Myocyte (in vitro differentiated cells): Measurements from ENCODE around the gene HSD11B1. TPM values are rescaled to one million over a fixed set of nuclear protein-coding genes. Genes with fewer than 3 reads are reported as not detected.

ENCODE experiments used
- DNase-seq: peaks from one replicate; pipeline ENCODE4 v3.0.0-alpha.2; 2012; ENCODE audit warnings: low read depth
- total RNA-seq: library from RNA; depleted of rRNA; stranded (reverse); fragments of >200 nt; gene quantifications from 2 replicates; pipeline ENCODE4 v1.2.3, GENCODE V29; 2014

HSD11B1 gene
- total RNA-seq, 1 donor from 2014 or later: 2.0 TPM

GRCh38 chr1:209723756-209724693, 19.4 kb downstream of the HSD11B1 start:
- DNase-seq: peak; percentile 23

DNA sequence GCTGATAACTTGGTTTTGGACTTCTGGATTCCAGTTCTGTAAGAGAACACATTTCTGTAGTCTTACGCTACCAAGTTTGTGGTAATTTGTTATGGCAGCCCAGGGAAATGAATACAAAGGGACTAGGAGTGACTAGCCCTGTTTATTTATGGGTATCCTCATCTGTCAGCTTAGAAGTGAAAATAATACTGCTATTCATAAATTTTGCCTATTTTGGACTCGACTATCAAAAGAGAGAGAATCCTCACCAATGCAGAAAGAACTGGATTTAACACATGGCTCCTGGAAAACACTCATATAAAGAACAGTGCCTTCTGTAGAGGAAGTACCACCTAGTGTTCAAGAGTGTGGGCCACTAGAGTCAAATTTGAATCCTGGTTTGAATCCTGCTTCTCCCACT, 22.6 kb downstream of the HSD11B1 start:
- DNase-seq: no peak

DNA sequence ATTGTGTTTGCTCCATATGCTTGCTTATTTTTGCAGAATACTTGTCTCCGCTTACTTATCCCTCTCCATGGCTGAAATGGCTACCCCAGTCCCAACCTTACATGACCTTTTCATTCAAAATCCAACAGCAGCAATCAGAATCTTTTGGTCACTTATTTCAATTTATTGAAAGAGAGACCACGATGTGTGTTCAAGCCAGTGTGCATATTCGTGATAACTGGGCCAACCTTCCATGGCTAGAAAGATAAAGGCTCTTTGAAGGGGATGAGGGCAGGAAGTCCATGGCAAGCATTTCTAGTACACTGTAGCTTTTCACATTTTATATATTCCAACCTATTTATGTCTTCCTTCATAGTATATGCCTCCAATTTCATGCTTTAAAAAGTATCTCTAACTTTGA, 23.1 kb downstream of the HSD11B1 start:
- DNase-seq: no peak

GRCh38 chr1:209728466-209728865, 23.8 kb downstream of the HSD11B1 start:
- no peak for DNase-seq

- no peak for DNase-seq
These were observed 24.8 kb downstream of the HSD11B1 start for GRCh38 chr1:209729436-209729835.

DNA sequence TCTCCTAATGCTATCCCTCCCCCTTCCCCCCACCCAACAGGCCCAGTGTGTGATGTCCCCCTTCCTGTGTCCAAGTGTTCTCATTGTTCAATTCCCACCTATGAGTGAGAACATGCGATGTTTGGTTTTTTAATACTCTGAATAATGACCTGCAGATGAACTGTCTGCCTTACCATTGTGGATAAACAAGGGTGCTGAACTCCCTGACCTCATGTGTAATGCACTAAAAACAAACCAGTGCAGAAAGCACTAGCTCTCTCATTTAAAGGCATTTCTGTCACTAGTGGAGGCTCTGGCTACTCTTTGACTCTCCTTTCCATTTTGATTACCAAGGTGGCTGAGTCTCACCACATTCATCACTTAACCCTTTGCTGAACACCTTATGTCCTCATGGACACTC, 28.1 kb downstream of the HSD11B1 start:
- DNase-seq: no peak

DNA sequence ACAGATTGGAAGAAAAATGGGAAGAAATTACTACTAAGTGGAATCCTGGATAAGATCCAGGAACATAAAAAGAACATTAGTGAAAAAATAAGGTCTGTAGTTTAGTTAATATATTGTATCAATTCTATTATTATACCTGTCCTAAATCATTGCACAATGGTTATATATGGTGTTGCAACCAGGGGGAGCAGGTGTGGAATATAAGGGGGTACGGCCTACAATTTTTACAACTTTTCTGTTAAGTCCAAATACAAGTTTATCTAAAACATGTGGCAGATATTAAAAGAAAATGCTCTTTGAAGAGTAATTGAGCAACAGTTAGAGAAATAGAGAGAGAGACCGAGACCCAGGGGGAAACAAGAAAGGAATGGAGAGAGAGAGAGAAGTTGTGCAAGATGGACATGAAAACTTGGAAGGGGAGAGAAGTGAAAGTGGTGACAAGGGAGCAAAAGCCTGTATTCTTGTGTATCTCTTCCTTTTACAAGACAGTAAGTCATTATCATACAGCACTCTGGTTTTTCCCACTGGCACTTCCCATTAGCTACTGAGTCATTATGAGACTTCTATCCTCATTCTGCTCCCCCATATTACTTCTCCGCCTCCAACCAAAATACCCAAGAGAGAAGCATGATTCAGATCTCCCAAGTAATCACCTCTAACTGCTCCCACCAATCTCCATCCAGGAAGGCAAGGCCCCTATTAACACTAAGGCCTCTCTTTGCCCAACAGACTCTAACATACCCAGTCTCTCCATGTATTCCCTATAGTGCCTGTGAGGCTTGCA, 29.0 kb downstream of the HSD11B1 start:
- no peak for DNase-seq

DNA sequence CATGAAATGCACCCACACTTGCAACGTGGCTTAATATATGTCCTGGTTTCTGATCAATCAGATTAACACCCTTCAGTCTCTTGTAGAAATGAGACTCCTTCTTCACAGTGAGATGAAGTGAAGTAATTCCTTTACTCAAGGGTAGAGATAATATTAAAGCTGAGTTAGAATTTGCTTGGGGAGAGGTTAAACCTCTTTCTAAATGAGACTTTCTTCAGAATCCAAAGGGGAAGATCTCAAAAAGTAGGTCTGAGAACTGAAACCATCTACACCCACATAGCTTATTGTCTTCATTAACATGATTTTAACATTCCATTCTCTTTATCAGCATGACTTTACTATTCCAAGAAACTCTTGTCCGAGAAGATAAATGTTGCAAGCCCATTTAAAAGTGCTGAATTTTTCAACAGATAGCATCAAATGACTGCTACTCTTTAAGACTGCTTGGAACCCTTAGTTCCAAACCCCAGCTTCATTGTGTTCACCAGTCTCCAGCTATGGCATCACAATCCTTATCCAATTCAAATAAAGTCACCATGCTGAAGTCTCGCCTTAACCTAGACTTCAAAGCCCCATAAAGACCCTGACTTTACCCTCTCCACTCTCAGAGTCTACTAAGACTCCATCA, 32.0 kb downstream of the HSD11B1 start:
- DNase-seq: no peak

DNA sequence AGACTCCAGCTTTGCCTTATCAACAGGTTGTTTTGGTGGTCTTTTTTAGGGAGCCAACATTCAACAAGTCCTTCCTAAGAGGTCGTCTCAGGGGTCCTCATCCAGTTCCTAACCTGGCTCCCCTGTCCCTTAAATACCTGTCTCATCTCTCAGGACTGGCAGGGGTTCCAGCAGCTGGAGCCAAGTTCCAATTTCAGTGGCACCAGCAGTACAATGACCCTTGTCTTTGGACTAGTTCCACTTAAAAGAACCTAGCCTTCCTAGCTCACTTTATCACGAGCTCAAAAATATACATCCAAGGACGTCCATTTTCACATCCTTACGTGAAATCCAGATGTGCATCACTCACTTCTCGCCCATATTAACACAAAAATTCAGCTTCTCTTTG, 32.5 kb downstream of the HSD11B1 start:
- no peak for DNase-seq

- DNase-seq: no peak
These were observed 33.6 kb downstream of the HSD11B1 start for GRCh38 chr1:209738270-209738669.

DNA sequence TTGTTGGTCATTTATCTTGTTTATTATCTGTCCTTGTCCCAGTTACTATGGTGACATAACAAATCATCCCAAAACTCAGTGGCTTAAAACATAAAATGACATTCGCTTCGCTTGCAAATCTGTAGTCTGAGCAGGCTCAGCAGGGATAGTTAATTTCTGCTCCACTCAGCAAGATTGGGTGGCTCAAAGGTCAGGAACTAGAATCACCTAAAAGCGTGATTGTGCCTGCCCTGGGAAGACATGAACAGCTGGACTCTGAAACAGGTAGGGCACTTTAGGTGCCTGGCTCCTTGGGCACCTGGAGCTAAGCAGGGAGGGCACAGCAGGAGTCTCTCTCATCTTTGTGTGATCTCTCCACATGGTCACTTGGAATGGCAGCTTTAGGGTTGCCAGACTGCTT, 36.5 kb downstream of the HSD11B1 start:
- DNase-seq: no peak

DNA sequence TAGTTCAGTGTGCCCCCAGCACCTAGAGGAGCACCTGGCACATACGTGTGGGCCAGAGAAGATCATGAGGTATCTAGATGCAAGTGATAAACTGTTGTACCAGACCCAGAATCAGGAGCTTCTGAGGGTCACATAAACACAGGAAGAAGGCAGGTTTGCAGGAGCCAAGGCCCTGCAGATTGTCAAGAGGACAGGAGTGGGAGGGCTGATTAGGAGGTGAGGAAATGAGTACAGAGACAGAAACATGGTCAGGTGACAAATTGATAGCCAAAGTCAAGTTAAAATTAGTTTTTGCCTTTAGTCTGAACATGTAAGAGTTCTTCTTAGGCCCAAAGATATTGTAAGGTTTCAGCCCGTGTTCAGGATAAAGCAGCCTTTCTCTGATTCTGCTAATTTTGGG, 37.2 kb downstream of the HSD11B1 start:
- no peak for DNase-seq

DNA sequence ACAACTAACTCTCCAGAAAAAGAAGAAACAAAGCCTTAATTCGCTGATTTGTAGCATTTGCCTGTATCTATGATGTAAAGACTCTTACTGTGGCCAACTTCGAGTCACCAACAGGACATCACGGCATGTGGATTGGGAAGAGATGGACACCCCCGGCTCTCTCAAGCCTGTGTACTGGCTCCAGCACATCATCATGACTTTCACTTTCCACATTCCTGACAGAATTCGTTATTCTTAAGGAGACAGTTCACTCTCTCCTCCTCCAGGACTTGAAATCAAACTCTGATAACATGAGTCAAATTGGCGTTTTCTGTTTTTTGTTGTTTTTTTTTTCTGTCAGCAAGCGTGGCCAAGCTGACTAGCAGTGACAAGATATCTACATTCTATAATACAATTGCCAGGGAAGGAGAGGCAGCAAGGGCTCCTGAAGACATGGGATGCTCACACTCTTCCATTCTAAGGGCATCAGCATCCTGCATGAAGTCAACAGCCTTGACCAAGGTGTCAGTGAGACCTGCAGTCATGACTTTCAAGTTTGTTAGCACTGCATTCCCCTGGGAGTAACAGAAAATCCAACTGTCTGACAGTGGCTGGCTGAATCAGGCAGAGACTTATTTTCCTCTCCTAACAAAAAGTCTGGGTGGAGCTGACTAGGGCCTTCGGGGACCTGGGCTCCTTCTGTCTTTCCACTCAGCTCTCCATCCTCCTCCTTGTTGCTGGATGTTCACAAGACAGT, 37.9 kb downstream of the HSD11B1 start:
- DNase-seq: peak; percentile 26

DNA sequence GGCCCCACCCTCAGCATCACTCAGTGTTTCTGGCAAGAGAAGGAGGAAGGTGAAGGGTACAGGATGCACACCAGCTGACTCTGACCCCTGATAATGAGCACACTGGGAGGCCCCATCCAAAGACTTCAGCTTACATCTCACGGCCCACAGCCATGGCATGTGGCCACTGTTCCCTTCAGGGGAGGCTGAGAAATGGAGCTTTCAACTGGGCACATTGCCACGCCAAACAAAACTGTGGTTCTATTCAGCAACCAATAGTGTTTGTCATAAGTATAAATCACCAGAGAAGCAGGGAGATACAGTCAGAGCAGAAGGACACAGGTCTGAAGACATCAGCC, 38.5 kb downstream of the HSD11B1 start:
- peak; percentile 50 for DNase-seq

- DNase-seq: no peak
These were observed 42.0 kb downstream of the HSD11B1 start for GRCh38 chr1:209746451-209747165.

GRCh38 chr1:209747580-209748262, 43.1 kb downstream of the HSD11B1 start:
- peak; percentile 79 for DNase-seq

GRCh38 chr1:209748620-209749019, 44.0 kb downstream of the HSD11B1 start:
- no peak for DNase-seq

- DNase-seq: no peak
These were observed 44.6 kb downstream of the HSD11B1 start for GRCh38 chr1:209749205-209749604.

DNA sequence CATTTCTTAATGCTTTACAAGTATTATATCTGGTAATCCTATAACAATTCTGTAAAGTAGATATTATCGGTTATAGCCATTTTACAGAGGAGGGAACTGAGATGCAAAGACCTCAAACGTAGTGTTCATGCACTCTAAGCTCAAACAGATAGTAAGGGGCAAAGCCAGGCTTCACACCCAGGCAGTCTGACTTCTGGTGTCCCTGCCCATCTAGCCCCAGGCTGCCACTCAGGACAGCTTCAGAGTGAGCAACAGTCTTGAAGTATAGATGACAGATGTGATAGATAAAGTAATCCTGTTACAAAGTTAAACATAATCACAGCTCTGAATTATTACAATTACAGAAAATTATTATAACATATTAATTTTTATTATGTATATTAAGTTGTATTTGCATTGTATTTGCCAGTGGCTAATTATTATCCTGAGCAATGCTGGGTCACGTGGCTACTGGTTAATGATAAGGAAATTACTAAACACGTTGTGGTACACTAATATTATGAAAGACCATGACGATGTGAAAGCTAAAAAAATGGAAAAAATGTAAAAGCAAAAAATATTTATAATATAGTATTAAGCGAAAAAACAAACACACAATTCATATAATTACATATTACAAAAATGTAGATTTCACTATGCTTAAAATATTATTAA, 45.2 kb downstream of the HSD11B1 start:
- no peak for DNase-seq
